HG03159 (cell line): ENCODE data around the gene UBTD2.
A peak's percentile ranks its signal among the peaks of the same experiment; 100 is the strongest.
"Not testable (repeated sequence)": the region's sequence is repeated elsewhere in the genome, so short reads cannot be mapped to it uniquely, and the experiment has no call there.

ENCODE experiments used
- ATAC-seq: cut with Tn5 transposase; IDR thresholded peaks from one replicate; pipeline ENCODE4 v1.9.1; 2021; ENCODE audit warnings: mild to moderate bottlenecking, moderate library complexity; ENCODE audit not compliant: unreplicated experiment

The UBTD2 gene

GRCh38 chr5:172252501-172252900 lies 31.1 kb downstream of the UBTD2 start:
- no peak for ATAC-seq

- ATAC-seq, result no peak
These were observed 32.1 kb downstream of the UBTD2 start for GRCh38 chr5:172251419-172251818.

- no peak for ATAC-seq
These were observed 34.9 kb downstream of the UBTD2 start for GRCh38 chr5:172248637-172249036.

DNA sequence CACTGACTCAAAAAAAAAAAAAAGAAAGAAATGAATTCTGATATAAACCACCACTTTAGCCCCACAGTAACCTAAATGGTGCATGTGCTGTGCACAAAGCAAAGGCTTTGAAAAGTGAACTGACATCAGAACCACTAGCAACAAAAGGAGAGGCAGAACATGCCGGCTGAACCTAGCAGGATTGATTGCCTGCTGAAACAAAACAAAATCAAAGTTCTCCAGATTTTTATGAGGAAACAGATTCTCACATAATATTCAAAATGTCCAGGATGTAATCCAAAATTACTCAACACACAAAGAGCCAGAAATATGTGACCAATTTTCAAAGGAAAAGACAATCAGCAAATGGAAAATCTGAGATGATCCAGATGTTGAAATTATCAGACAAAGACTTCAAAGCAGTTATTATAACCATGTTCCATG lies 37.9 kb downstream of the UBTD2 start:
- ATAC-seq, result no peak

GRCh38 chr5:172245046-172245445 lies 38.5 kb downstream of the UBTD2 start:
- ATAC-seq, result no peak

- no peak for ATAC-seq
These were observed 40.3 kb downstream of the UBTD2 start for GRCh38 chr5:172243302-172243701.

GRCh38 chr5:172238334-172238733 lies 45.2 kb downstream of the UBTD2 start:
- no peak for ATAC-seq

DNA sequence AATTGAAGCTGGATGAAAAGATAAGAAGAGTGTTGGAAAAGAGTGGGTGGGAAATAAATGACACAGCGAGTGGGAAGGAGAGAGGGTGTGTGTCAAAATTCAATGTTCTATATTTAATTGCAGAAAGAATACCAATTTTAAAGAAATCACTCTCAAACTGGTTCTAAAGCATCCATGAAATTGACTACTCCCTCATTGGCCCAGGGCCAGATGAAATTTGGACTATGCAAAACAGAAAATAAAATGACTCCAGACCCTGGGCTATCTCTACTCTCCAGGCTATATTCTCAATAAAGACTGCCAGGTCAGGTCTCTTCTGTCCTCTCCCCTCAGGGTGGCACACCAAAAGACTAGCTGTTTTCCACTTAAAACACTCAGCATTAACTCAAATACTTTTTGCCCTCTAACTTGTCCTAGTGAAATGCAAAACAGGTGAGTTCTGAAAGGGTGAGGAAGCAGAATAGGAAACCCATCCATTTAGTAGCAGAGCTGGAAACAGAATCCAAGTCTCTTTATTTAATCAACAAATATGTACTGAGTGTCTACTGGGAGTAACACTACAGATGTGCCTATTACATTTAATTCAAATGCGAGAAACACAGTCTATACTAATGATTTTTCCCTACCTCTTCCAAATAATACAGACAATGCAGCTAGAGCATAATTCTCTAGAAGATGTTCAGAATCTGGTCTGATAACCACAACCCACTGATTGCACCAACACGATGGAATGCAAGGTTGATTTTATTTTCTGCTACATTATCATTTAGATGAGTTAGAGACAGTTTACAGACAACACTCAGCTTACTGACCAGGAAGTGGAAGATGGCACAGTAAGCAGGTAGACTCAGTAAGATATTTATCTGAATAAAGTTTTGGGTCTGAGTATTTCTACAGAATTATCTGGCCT lies 47.5 kb downstream of the UBTD2 start:
- no peak for ATAC-seq

GRCh38 chr5:172235132-172235780 lies 48.3 kb downstream of the UBTD2 start:
- ATAC-seq, result peak; percentile 70

GRCh38 chr5:172234031-172234430 lies 49.5 kb downstream of the UBTD2 start:
- no peak for ATAC-seq

GRCh38 chr5:172229904-172230303 lies 53.7 kb downstream of the UBTD2 start:
- no peak for ATAC-seq

DNA sequence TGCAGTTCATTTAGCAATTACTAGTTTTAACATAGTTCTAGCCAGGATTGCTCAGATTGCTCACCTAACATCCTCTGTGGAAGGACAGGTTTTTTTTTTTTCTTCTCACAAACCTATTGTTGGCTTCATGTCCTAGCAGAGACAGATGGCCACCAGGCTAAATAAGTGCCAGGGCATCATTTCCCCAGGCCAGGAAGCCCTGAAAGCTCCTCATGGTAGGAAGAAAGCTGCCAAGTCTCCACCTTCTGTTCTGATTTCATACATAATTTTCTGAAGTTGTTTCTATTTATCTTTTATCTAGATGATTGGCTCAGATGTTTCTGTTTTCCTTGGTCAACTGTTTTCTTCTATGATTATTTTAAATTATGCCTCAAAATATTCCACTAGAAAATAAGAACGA lies 58.6 kb downstream of the UBTD2 start:
- ATAC-seq, result no peak

DNA sequence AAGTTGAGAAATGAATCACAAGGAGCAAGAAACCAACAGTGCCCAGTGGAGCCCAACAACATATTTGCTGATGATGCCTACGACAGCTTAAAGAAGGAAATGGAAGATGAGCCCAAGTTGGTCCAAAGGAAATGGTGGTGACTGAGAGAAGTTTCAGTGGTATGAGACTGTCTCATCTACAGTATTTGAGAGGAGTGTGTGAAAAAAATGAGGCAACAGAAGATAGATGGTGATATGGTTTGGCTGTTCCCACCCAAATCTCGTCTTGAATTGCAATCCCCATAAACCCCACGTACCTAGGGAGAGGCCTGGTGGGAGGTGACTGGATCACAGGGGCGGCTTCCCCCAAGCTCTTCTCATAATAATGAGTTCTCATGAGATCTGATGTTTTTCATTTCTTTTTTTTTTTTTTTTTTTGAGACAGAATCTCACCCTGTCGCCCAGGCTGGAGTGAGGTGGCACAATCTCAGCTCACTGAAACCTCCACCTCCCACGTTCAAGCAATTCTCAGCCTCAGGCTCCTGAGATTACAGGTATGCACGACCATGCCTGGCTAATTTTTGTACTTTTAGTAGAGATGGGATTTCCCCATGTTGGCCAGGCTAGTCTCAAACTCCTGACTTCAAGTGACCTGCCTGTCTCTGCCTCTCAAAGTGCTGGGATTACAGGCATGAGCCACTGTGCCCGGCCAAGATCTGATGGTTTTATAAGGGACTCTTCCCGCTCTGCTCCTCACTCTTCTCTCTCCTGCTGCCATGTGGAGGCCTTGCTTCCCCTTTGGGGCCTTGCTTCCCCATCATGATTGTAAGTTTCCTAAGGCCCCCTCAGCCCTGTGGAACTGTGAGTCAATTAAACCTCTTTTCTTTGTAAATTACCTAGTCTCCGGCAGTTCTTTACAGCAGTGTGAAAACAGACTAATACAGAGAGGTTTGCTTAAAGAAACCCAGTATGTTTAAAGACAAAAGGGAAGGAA lies 59.4 kb downstream of the UBTD2 start:
- peak; percentile 76 for ATAC-seq

- ATAC-seq, result no peak
These were observed 64.3 kb downstream of the UBTD2 start for GRCh38 chr5:172219296-172219695.

- no peak for ATAC-seq
These were observed 67.2 kb downstream of the UBTD2 start for GRCh38 chr5:172216345-172216744.

DNA sequence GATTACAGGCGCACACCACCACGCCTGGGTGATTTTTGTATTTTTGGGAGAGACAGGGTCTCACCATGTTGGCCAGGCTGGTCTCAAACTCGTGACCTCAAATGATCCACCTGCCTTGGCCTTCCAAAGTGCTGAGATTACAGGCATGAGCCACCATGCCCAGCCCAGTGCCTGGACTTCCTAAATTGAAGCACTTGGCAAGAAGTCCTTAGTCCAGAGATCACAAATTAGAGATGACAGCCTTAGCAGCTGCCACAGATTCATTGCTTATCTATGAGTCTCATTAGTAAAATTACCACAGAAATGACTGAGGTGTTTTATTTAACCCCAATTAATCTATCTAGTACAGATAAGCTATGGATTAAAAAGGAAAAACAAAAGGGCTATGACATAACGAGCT lies 70.4 kb downstream of the UBTD2 start:
- no peak for ATAC-seq

- no peak for ATAC-seq
These were observed 71.9 kb downstream of the UBTD2 start for GRCh38 chr5:172211676-172212075.

DNA sequence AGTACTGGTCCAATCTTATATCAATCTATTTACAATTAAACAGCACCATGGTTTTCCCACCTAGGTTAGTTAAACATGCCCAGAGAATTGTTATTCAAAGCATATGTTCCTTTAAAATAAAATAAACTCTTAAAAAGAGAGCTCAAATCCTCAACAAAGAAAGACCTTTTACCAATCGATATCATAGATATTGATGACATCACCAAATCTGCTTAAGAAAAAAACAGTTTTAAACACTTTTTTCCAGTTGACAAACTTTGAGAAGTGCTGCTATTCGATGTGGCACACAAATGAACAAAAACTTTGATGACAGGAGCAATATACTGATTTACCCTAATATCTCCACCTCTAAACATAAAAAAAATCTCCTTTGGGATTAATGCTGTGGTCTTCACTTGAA lies 73.8 kb downstream of the UBTD2 start:
- ATAC-seq, result no peak

DNA sequence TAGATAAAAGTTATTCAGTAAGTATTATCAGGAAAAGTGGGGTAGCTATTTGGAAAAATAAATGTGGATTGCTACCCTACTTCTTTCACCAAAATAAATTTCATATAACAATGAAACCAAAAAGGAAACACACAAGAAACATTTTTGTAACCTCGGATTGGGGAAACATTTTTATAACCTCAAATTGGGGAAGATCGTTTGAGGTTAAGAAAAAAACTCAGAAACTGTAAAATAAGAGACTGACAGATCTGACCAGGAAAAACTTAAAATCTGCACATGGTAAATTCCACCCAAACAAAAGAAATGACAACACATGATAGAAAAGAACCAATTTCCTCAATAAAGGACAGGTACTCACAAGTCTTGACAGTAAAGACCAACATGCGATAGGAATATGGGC lies 76.1 kb downstream of the UBTD2 start:
- ATAC-seq, result no peak

DNA sequence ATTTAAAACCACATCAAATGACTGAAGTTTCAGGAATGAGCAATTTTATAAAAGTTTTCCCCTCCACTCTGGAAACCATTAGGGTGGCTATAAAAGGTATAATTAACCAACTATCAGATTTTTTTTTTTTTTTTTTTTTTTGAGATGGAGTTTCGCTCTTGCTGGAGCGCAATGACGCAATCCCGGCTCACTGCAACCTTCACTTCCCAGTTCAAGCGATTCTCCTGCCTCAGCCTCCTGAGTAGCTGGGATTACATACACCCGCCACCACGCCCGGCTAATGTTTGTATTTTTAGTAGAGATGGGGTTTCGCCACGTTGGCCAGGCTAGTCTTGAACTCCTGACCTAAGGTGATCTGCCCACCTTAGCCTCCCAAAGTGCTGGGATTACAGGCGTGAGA lies 77.6 kb downstream of the UBTD2 start:
- ATAC-seq, result not testable (repeated sequence)

GRCh38 chr5:172200476-172200875 lies 83.1 kb downstream of the UBTD2 start:
- no peak for ATAC-seq
